HepG2 (cell line): ENCODE measurements around the gene PET100. TPM values are rescaled to one million over a fixed set of nuclear protein-coding genes. Genes with fewer than 3 reads are reported as not detected.

Experiments
- ARNT2 ChIP-seq: sonication (generic); formaldehyde crosslinking; IDR thresholded peaks from 2 replicates; pipeline ENCODE4 v1.8.0; 2022; ENCODE audit warnings: mild to moderate bottlenecking, low read depth, missing genetic modification reagents, moderate library complexity
- CBX5 ChIP-seq: sonication (generic); formaldehyde crosslinking; IDR thresholded peaks from 2 replicates; pipeline ENCODE4 v1.4.0; 2020; ENCODE audit warnings: missing genetic modification reagents, borderline replicate concordance
- CENPT ChIP-seq: sonication (generic); formaldehyde crosslinking; IDR thresholded peaks from 2 replicates; pipeline ENCODE4 v1.8.0; 2022; ENCODE audit warnings: low read depth, mild to moderate bottlenecking, moderate library complexity, missing genetic modification reagents
- EP300 ChIP-seq, 3 experiments: sonication (generic) in 1 of 3; formaldehyde crosslinking in 1 of 3; IDR thresholded peaks; 2 replicates each; pipeline versions ENCODE4 v1.5.1 to v1.6.1; 2011 to 2020; ENCODE audit warnings: low read depth in 2 of 3, low read length in 2 of 3, borderline replicate concordance in 1 of 3, improper control_type of control experiment in 1 of 3, mild to moderate bottlenecking in 1 of 3, missing genetic modification reagents in 1 of 3, moderate library complexity in 1 of 3
- ESRRA ChIP-seq: sonication (generic); formaldehyde crosslinking; IDR thresholded peaks from 2 replicates; pipeline ENCODE4 v1.5.1; 2020; ENCODE audit warnings: mild to moderate bottlenecking, low read depth, missing genetic modification reagents
- FOXA1 ChIP-seq, 2 experiments: fragments of 450-650 bp in 1 of 2; sonication (generic) in 1 of 2; formaldehyde crosslinking in 1 of 2; IDR thresholded peaks; 2 replicates each; pipeline versions ENCODE4 v1.4.0 to v1.6.1; 2016 to 2020; ENCODE audit warnings: missing genetic modification reagents in 1 of 2
- MNT ChIP-seq: fragments of 450-650 bp; IDR thresholded peaks from 2 replicates; pipeline ENCODE4 v1.6.1; 2016
- MXD4 ChIP-seq: IDR thresholded peaks from 2 replicates; pipeline ENCODE4 v1.6.1; 2016; ENCODE audit warnings: mild to moderate bottlenecking, missing biosample characterization, missing genetic modification reagents
- MYNN ChIP-seq: sonication (generic); formaldehyde crosslinking; IDR thresholded peaks from 2 replicates; pipeline ENCODE4 v1.4.0; 2020; ENCODE audit warnings: mild to moderate bottlenecking, low read depth, missing genetic modification reagents
- POLR2A ChIP-seq, 2 experiments: IDR thresholded peaks; 2 replicates each; pipeline ENCODE4 v1.6.1; 2011; ENCODE audit warnings: low read depth in 2 of 2, low read length in 2 of 2, mild to moderate bottlenecking in 1 of 2, moderate library complexity in 1 of 2; ENCODE audit not compliant: insufficient read depth in 1 of 2
- SNAI1 ChIP-seq: sonication (generic); formaldehyde crosslinking; IDR thresholded peaks from 2 replicates; pipeline ENCODE4 v1.5.0; 2020; ENCODE audit warnings: mild to moderate bottlenecking, missing genetic modification reagents, borderline replicate concordance
- TARDBP ChIP-seq: sonication (generic); formaldehyde crosslinking; IDR thresholded peaks from 2 replicates; pipeline ENCODE4 v1.8.0; 2022; ENCODE audit warnings: mild to moderate bottlenecking, missing genetic modification reagents
- ZNF546 ChIP-seq: sonication (generic); formaldehyde crosslinking; conservative IDR thresholded peaks from 2 replicates; pipeline ENCODE4 v1.8.1; 2023; ENCODE audit warnings: mild to moderate bottlenecking, missing genetic modification reagents
- ZNF615 ChIP-seq: sonication (generic); formaldehyde crosslinking; IDR thresholded peaks from 2 replicates; pipeline ENCODE4 v1.5.0; 2020; ENCODE audit warnings: mild to moderate bottlenecking, missing genetic modification reagents, borderline replicate concordance
- ZNF776 ChIP-seq: sonication (generic); formaldehyde crosslinking; IDR thresholded peaks from 2 replicates; pipeline ENCODE4 v1.4.0; 2020; ENCODE audit warnings: mild to moderate bottlenecking, missing genetic modification reagents
- polyA plus RNA-seq, 8 experiments: library from polyadenylated mRNA; depleted of rRNA in 3 of 8; stranded (reverse) in 7 of 8; unstranded in 1 of 8; fragments of >200 nt; fragmentation: Illumina TruSeq in 4 of 8; extraction: Trizol in 4 of 8; gene quantifications; 2 replicates each; pipeline versions ENCODE4 v1.2.1 to v1.2.3, GENCODE V29; 2011 to 2016; ENCODE audit warnings: low read depth in 4 of 8, missing spikeins in 1 of 8, mixed read lengths in 1 of 8; ENCODE audit not compliant: insufficient read depth in 1 of 8
- total RNA-seq, 5 experiments: library from RNA; depleted of rRNA; stranded (reverse); fragments of >200 nt; fragmentation: Illumina TruSeq; extraction: Trizol; gene quantifications; 2 replicates each; pipeline ENCODE4 v1.2.3, GENCODE V29; 2016; ENCODE audit warnings: low read depth in 1 of 5
- TF ChIP-seq, protein P1 (sequence below): sonication (generic); formaldehyde crosslinking; IDR thresholded peaks from 2 replicates; pipeline ENCODE4 v1.4.0; 2020; ENCODE audit warnings: missing genetic modification reagents
- TF ChIP-seq, protein P2 (sequence below): sonication (generic); formaldehyde crosslinking; IDR thresholded peaks from 2 replicates; pipeline ENCODE4 v1.8.0; 2022; ENCODE audit warnings: missing genetic modification reagents, mild to moderate bottlenecking, inconsistent platforms, borderline replicate concordance

The PET100 gene
- total and polyA plus RNA-seq, 2 of the 13 experiments (the other 11 are each of a cell fraction or from before 2014, with no cell fraction given), result 22.3 to 66.5 TPM

DNA sequence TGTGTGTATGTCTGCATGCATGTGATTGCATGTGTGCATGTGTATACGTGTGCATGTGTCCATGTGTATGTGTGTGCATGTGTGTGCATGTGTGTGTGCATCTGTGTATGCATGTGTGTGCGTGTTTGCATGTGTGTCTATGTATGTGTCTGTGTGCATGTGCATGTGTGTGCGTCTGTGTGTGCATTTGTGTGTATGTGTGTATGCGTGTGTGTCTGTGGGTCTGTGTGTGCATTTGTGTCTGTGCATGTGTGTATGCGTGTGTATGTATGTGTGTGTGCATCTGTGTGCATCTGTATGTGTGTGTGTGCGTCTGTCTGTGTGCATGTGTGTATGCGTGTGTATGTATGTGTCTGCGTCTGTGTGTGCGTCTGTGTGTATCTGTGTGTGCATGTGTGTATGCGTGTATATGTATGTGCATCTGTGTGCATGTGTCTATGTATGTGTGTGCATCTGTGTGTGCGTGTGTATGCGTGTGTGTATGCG, 10.3 kb downstream of the PET100 start (continued):
- peak; percentile 97 for TF ChIP-seq MNT
- no peak for TF ChIP-seq MYNN (CRISPR knock-in tag)
- TF ChIP-seq ZNF776, result no peak
- 0 out of 2 replicates have a peak, but pooled peaks have one; percentile 20 for TF ChIP-seq CENPT (CRISPR knock-in tag)
- TF ChIP-seq ARNT2 (CRISPR knock-in tag), result no peak
- no peak for TF ChIP-seq MXD4 (CRISPR knock-in tag)
- peak in 1 of 2 experiments; percentile 39; a peak in 1 of 4 replicates for TF ChIP-seq POLR2A (IDR thresholded peaks at IDR 0.05; ENCODE audit: insufficient read depth in 1 of 2, low read depth in 2 of 2, low read length in 2 of 2)
- TF ChIP-seq ZNF615 (CRISPR knock-in tag), result no peak
- no peak for TF ChIP-seq ESRRA (CRISPR knock-in tag)
- no peak for TF ChIP-seq EP300 (IDR thresholded peaks at IDR 0.05; ENCODE audit: low read depth in 2 of 2, low read length in 2 of 2)
- TF ChIP-seq EP300 (CRISPR knock-in tag; IDR thresholded peaks at IDR 0.05; ENCODE audit: borderline replicate concordance), result no peak
- TF ChIP-seq CBX5 (CRISPR knock-in tag), result no peak
- no peak for TF ChIP-seq ZNF546
- TF ChIP-seq, protein P1, sequence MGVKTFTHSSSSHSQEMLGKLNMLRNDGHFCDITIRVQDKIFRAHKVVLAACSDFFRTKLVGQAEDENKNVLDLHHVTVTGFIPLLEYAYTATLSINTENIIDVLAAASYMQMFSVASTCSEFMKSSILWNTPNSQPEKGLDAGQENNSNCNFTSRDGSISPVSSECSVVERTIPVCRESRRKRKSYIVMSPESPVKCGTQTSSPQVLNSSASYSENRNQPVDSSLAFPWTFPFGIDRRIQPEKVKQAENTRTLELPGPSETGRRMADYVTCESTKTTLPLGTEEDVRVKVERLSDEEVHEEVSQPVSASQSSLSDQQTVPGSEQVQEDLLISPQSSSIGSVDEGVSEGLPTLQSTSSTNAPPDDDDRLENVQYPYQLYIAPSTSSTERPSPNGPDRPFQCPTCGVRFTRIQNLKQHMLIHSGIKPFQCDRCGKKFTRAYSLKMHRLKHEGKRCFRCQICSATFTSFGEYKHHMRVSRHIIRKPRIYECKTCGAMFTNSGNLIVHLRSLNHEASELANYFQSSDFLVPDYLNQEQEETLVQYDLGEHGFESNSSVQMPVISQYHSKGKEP (CRISPR knock-in tag), result no peak
- no peak for TF ChIP-seq TARDBP
- peak; percentile 4; the same call in 1 of the 2 replicates for TF ChIP-seq FOXA1 (IDR thresholded peaks at IDR 0.05)
- no peak for TF ChIP-seq FOXA1 (CRISPR knock-in tag; IDR thresholded peaks at IDR 0.05)
- TF ChIP-seq SNAI1 (CRISPR knock-in tag), result no peak
- TF ChIP-seq, protein P2, sequence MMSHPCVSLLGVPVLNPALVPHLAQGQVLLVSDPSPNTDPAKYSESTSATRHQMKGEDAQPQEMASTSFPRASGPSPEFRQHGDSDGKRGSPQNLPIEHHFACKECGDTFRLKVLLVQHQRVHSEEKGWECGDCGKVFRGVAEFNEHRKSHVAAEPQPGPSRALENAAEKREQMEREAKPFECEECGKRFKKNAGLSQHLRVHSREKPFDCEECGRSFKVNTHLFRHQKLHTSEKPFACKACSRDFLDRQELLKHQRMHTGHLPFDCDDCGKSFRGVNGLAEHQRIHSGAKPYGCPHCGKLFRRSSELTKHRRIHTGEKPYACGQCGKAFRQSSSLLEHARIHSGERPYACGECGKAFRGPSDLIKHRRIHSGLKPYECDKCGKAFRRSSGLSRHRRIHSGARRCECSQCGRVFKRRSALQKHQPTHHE (CRISPR knock-in tag), result no peak
